Body of pancreas (tissue), 4 donors: ENCODE data around the gene DOCK4. TPM values are rescaled to one million over a fixed set of nuclear protein-coding genes. Genes with fewer than 3 reads are reported as not detected.
"Not testable (repeated sequence)": the region's sequence is repeated elsewhere in the genome, so short reads cannot be mapped to it uniquely, and the experiment has no call there.

ENCODE experiments used
- ATAC-seq: fragments of 150-250 bp; one replicate; pipeline ENCODE4 v1.9.1; 2016
- DNase-seq, 4 donors: peaks; one replicate each; pipeline ENCODE4 v3.0.0-alpha.2; 2019
- H3K27ac ChIP-seq, 4 donors: fragments of 200-600 bp; sonication (generic); 1 replicate in 3 of 4; 2 replicates in 1 of 4; pipeline versions ENCODE4 v1.5.1 to v1.6.1; 2016 to 2019; ENCODE audit warnings: mild to moderate bottlenecking in 1 of 4, mixed read lengths in 1 of 4, moderate library complexity in 1 of 4
- H3K27me3 ChIP-seq, 2 donors: fragments of 200-600 bp; sonication (generic); one replicate each; pipeline ENCODE4 v1.6.0; 2016; ENCODE audit warnings: mild to moderate bottlenecking in 1 of 2
- H3K36me3 ChIP-seq, 2 donors: fragments of 200-600 bp; sonication (generic); replicated peaks in 1 of 2; 2 replicates each; pipeline ENCODE4 v1.5.1; 2016; ENCODE audit warnings: low read depth in 2 of 2; ENCODE audit not compliant: insufficient read depth in 1 of 2
- H3K4me1 ChIP-seq: fragments of 200-600 bp; sonication (generic); one replicate; pipeline ENCODE4 v1.6.0; 2016
- H3K4me3 ChIP-seq, 2 donors: fragments of 200-600 bp; sonication (generic); 1 replicate in 1 of 2; 2 replicates in 1 of 2; pipeline ENCODE4 v1.5.1; 2016 to 2019
- H3K9me3 ChIP-seq, 3 donors: fragments of 200-600 bp; sonication (generic); 1 replicate in 2 of 3; 2 replicates in 1 of 3; pipeline ENCODE4 v1.5.1; 2016
- CTCF ChIP-seq, 7 experiments: fragments of 450-650 bp in 4 of 7; fragments of 200-600 bp in 3 of 7; sonication (generic) in 3 of 7; IDR thresholded peaks; one replicate each; pipeline ENCODE4 v1.5.1; 2016 to 2019; ENCODE audit warnings: antibody characterized with exemption in 7 of 7
- POLR2A ChIP-seq, 3 donors: fragments of 450-650 bp; IDR thresholded peaks; one replicate each; pipeline ENCODE4 v1.6.1; 2016; ENCODE audit warnings: antibody characterized with exemption in 3 of 3, mild to moderate bottlenecking in 2 of 3
- WGBS, 2 donors: methylation state at CpG; one replicate each; pipeline ENCODE4 v1.1.5; 2017; 5-methylcytosine and 5-hydroxymethylcytosine counted together
- intact Hi-C: fragments of 100-400 bp; cut with DNase I; formaldehyde crosslinking; loops from one replicate; pipeline ENCODE4 v1.15.1; 2023
- total RNA-seq, 2 donors: library from RNA; depleted of rRNA; stranded (reverse); fragments of >200 nt; gene quantifications; one replicate each; pipeline ENCODE4 v1.1.0, GENCODE V29; 2016

The DOCK4 gene
- total RNA-seq, 2 donors from 2014 or later = 24.9 to 34.6 TPM

DNA sequence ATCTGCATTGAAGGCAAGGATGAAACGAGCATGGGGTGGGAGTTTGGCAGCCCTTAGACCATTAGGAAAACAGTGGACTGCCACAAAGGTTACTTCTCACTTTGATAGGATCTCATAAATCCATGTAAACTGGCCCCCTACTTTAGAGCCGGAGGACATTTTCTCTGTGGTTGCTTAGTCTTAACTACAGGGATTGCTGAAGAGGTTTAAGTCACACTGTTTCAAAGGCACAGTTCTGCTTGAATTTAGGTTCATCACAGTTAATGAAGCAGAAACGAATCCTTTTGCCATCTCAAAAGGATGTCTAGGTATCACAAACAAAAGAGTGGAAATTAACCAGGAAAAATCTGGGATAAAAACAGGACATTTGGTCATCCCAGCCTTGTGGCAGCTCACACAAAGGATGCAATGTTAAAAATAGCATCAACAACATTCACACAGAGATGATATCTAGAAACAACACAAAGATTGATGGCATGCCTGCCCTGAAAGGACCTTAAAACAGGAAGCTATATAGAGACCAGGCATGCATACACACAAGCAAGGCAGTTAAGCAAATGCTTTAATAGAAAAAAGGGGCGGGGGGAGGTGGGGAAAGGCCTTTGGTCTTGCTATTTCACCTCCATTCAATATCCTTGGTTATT lies 74.0 kb downstream of the DOCK4 start:
- 72 to 75% methylated on average over 4 of the region's 4 CpGs for WGBS, 2 donors
- no peak for ATAC-seq
- H3K36me3 ChIP-seq = no peaks in the 10 kb centered on the region
- peaks cover 9% of the 10 kb centered on the region for H3K4me1 ChIP-seq
- no peak overlapping the region for H3K27ac ChIP-seq
- no peak overlapping the region for H3K4me3 ChIP-seq
- TF ChIP-seq POLR2A (IDR thresholded peaks at IDR 0.05) = no peak
- no peak for TF ChIP-seq CTCF (IDR thresholded peaks at IDR 0.05)
- no peaks in the 10 kb centered on the region for H3K9me3 ChIP-seq
- intact Hi-C loops = no loop called here
- no peak for DNase-seq
- H3K27me3 ChIP-seq = no peaks in the 10 kb centered on the region

DNA sequence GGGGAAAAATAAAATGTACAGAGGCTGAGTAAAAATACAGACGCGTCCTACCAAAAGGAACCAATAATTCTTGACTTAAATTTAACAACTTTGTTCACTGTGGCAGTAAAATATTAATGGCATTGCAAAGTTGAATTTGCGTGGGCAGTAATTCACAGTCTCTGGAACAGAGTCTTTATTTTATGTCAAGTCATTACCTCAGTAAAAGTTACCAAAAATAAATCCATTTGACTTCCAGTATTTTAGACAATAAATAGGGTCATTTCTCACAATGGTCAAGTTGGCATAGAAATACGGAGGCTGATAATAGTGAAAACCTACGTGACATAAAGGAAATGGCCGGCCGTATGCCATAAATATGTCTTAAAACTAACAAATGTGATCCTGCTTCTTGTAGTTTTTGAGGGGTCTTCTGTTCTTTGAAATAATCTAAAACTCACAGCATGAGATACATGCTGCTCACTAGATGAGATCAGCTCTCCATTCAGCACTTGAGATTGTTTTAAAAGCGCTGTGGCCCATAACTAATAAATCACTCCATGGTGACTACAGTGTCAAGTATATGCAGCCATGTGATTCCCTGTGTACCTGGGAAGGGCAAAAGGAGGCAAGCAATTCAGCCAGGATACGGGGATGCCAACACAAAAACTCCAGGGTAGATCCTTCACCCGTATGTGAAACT lies 75.3 kb downstream of the DOCK4 start:
- peaks cover 8% of the 10 kb centered on the region for H3K4me1 ChIP-seq
- no peaks in the 10 kb centered on the region for H3K9me3 ChIP-seq
- 79 to 87% methylated on average over 10 of the region's 10 CpGs for WGBS, 2 donors
- H3K27me3 ChIP-seq = no peaks in the 10 kb centered on the region
- TF ChIP-seq POLR2A (IDR thresholded peaks at IDR 0.05) = no peak
- H3K36me3 ChIP-seq = no peaks in the 10 kb centered on the region
- no peak for DNase-seq
- no peak overlapping the region for H3K27ac ChIP-seq
- no peak overlapping the region for H3K4me3 ChIP-seq
- intact Hi-C loops = no loop called here
- no peak for ATAC-seq

DNA sequence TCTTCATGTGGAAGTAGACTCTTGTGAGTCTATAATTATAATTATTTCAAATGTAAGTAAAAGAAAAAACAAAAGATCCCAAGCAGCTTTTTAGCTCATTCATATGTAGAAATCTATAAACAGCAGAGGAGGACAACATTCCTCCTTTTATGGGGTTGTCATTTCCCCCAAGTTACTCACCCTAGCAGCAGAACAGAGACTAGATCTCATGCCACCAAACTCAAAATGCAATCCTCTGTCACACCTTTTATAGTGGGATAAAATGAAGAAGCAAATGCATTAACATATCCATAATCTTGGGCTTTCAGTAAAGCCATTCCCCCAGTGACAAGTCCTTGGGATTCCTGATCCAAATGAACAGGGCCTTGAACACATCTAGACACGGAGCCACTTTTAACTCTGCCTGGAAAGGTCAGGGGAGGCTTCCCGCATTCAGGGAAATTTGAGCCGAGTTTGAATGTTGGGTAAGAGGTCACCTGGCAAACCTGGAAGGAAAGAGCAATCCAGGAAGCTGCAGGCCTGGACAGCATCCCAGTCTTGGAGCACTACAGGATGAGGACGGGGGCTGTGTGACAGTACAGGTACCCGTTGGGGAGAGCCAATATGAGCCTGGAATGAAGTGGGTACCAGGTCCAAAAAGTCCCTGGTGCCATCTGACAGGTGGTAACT lies 76.4 kb downstream of the DOCK4 start:
- Histone ChIP-seq H3K9me3 (no peaks in the 10 kb centered on the region), H3K27me3 (no peaks in the 10 kb centered on the region), H3K4me3 (no peak overlapping the region), H3K4me1 (peaks cover 6% of the 10 kb centered on the region), H3K27ac (peak overlapping the region in 1 of 4 donors; percentile 34), H3K36me3 (no peaks in the 10 kb centered on the region)
- 24 to 40% methylated on average over 4 to 5 of the region's 5 CpGs for WGBS, 2 donors
- intact Hi-C loops = no loop called here
- DNase-seq (peak; percentile 32 to 53 (median 46)), ATAC-seq (peak; percentile 35)
- TF ChIP-seq CTCF (IDR thresholded peaks at IDR 0.05) (no peak), POLR2A (IDR thresholded peaks at IDR 0.05) (no peak)

DNA sequence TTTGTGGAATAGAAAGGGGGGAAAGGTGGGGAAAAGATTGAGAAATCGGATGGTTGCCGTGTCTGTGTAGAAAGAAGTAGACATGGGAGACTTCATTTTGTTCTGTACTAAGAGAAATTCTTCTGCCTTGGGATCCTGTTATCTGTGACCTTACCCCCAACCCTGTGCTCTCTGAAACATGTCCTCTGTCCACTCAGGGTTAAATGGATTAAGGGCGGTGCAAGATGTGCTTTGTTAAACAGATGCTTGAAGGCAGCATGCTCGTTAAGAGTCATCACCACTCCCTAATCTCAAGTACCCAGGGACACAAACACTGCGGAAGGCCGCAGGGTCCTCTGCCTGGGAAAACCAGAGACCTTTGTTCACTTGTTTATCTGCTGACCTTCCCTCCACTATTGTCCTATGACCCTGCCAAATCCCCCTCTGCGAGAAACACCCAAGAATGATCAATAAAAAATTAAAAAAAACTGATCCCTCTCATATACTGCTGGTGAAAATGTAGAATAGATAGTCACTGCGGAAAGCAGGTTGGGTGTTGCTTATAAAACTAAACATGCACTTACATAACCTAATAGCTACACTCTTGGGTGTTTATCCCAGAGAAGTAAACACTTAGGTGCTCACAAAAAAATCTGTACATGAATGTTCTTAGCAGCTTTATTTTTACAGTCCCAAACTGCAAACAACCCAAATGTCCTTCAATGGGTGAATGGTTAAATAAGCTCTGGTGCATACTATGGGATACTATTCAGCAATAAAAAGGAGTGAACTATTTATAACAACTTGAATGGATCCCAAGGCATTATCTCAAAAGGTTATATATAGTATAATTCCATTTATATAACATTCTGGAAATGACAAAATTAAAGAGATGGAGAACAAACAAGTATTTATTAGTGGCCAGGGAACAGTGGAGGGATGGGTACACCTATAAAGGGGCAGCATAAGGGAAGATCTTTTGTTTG lies 77.5 kb downstream of the DOCK4 start:
- ATAC-seq, DNase-seq, H3K27me3 ChIP-seq, H3K4me3 ChIP-seq, H3K36me3 ChIP-seq, H3K4me1 ChIP-seq, intact Hi-C loops, H3K27ac ChIP-seq, H3K9me3 ChIP-seq: not testable (repeated sequence)
- 77 to 80% methylated on average over 7 to 8 of the region's 8 CpGs for WGBS, 2 donors

DNA sequence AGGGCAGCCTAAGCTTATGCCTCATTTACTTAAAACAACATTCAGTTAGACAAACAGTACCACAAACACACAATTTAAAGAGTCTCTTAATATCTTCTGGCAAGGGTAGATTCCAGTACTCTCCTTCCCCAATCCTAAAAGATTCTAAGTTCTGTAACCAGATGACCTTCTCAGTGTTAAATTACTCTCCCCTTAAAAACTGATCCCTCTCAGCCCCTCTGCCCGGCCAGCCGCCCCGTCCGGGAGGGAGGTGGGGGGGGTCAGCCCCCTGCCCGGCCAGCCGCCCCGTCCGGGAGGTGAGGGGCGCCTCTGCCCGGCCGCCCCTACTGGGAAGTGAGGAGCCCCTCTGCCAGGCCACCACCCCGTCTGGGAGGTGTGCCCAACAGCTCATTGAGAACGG lies 78.2 kb downstream of the DOCK4 start:
- ATAC-seq, H3K4me3 ChIP-seq, H3K4me1 ChIP-seq, H3K36me3 ChIP-seq, H3K27ac ChIP-seq, intact Hi-C loops, DNase-seq, H3K27me3 ChIP-seq, H3K9me3 ChIP-seq: not testable (repeated sequence)
- 96 to 100% methylated on average over 11 to 13 of the region's 13 CpGs for WGBS, 2 donors
